Upper lobe of left lung (tissue), 4 donors: ENCODE data around the gene PADI4.

Experiments used
- EP300 ChIP-seq, 4 donors: sonication (generic); formaldehyde crosslinking; IDR thresholded peaks; one replicate each; pipeline ENCODE4 v1.5.1; 2017; ENCODE audit warnings: antibody characterized with exemption in 4 of 4, control low read depth in 2 of 4
- POLR2A ChIP-seq, 4 donors: fragments of 450-650 bp; IDR thresholded peaks; one replicate each; pipeline ENCODE4 v1.5.1; 2016 to 2017; ENCODE audit warnings: antibody characterized with exemption in 4 of 4, mild to moderate bottlenecking in 2 of 4
- POLR2AphosphoS5 ChIP-seq, 2 donors: sonication (generic); formaldehyde crosslinking; IDR thresholded peaks; one replicate each; pipeline ENCODE4 v1.5.1; 2017; ENCODE audit warnings: antibody characterized with exemption in 2 of 2
- TF ChIP-seq, protein P1 (sequence below), 6 experiments: fragments of 450-650 bp in 4 of 6; fragments of 200-600 bp in 2 of 6; sonication (generic) in 2 of 6; IDR thresholded peaks; one replicate each; pipeline ENCODE4 v1.5.1; 2016 to 2019; ENCODE audit warnings: antibody characterized with exemption in 6 of 6

DNA sequence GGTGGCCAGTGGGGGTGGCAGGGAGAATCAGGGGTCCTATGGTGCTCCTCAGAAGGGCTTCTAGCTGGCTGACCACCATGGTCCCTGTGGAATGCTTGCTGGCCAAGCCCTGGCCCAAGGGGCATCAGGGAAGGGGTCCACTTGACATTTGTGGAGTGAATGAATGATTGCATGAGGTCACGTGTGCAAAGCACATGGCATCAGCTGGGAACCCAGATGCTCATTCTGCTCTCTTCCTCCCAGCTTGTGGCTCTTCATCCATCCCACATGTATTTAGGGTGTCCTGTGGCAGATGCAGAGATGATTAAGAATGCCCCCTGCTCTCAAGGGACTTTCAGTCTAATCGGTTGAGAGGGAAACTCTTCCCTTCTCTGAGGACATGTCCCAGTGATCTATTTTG, 27.1 kb upstream of the PADI4 start:
- TF ChIP-seq, protein P1, sequence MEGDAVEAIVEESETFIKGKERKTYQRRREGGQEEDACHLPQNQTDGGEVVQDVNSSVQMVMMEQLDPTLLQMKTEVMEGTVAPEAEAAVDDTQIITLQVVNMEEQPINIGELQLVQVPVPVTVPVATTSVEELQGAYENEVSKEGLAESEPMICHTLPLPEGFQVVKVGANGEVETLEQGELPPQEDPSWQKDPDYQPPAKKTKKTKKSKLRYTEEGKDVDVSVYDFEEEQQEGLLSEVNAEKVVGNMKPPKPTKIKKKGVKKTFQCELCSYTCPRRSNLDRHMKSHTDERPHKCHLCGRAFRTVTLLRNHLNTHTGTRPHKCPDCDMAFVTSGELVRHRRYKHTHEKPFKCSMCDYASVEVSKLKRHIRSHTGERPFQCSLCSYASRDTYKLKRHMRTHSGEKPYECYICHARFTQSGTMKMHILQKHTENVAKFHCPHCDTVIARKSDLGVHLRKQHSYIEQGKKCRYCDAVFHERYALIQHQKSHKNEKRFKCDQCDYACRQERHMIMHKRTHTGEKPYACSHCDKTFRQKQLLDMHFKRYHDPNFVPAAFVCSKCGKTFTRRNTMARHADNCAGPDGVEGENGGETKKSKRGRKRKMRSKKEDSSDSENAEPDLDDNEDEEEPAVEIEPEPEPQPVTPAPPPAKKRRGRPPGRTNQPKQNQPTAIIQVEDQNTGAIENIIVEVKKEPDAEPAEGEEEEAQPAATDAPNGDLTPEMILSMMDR (IDR thresholded peaks at IDR 0.05): no peak
- no peak for TF ChIP-seq POLR2AphosphoS5 (IDR thresholded peaks at IDR 0.05)
- TF ChIP-seq EP300 (IDR thresholded peaks at IDR 0.05): no peak
- no peak for TF ChIP-seq POLR2A (IDR thresholded peaks at IDR 0.05)
